KOPT-K1 (cell line): ENCODE measurements around the gene VSTM2B.
"Not testable (repeated sequence)": the region's sequence is repeated elsewhere in the genome, so short reads cannot be mapped to it uniquely, and the experiment has no call there.

ENCODE experiments used
- H3K27ac ChIP-seq: fragments of 200-600 bp; sonication (generic); 2 replicates; pipeline ENCODE4 v1.5.1; 2016; ENCODE audit warnings: antibody characterized with exemption, mild to moderate bottlenecking, low read depth, low read length; ENCODE audit not compliant: poor library complexity, severe bottlenecking
- H3K36me3 ChIP-seq: fragments of 200-600 bp; sonication (generic); 2 replicates; pipeline ENCODE4 v1.5.1; 2017; ENCODE audit warnings: antibody characterized with exemption, mild to moderate bottlenecking, low read length, moderate library complexity; ENCODE audit not compliant: insufficient read depth
- H3K9me3 ChIP-seq: fragments of 200-600 bp; sonication (generic); 2 replicates; pipeline ENCODE4 v1.5.1; 2017; ENCODE audit warnings: antibody characterized with exemption, low read length, mild to moderate bottlenecking; ENCODE audit not compliant: insufficient read depth, poor library complexity, severe bottlenecking

VSTM2B gene

GRCh38 chr19:29551774-29552173, 26.0 kb downstream of the VSTM2B start:
- Histone ChIP-seq H3K36me3 (no peaks in the 10 kb centered on the region), H3K9me3 (peaks cover 24% of the 10 kb centered on the region), H3K27ac (no peak overlapping the region)

- Histone ChIP-seq H3K27ac (no peak overlapping the region), H3K9me3 (peaks cover 24% of the 10 kb centered on the region)
Measured at GRCh38 chr19:29552454-29553280, 26.9 kb downstream of the VSTM2B start.

GRCh38 chr19:29554149-29554548, 28.4 kb downstream of the VSTM2B start:
- Histone ChIP-seq H3K9me3 (peaks cover 28% of the 10 kb centered on the region), H3K27ac (no peak overlapping the region), H3K36me3 (no peaks in the 10 kb centered on the region)

More at GRCh38 chr19:29552454-29553280, 26.9 kb downstream of the VSTM2B start:
- no peaks in the 10 kb centered on the region for H3K36me3 ChIP-seq

GRCh38 chr19:29559110-29559509, 33.3 kb downstream of the VSTM2B start:
- not testable (repeated sequence) for H3K27ac ChIP-seq, H3K36me3 ChIP-seq
- H3K9me3 ChIP-seq, result peaks cover 24% of the 10 kb centered on the region

- peaks cover 20% of the 10 kb centered on the region for H3K9me3 ChIP-seq
- no peak overlapping the region for H3K27ac ChIP-seq
- no peaks in the 10 kb centered on the region for H3K36me3 ChIP-seq
Measured at GRCh38 chr19:29559743-29560142, 33.9 kb downstream of the VSTM2B start.

GRCh38 chr19:29560313-29561075, 34.7 kb downstream of the VSTM2B start:
- H3K9me3 ChIP-seq, result peaks cover 14% of the 10 kb centered on the region

GRCh38 chr19:29561601-29562000, 35.8 kb downstream of the VSTM2B start:
- Histone ChIP-seq H3K9me3 (peaks cover 14% of the 10 kb centered on the region), H3K27ac (no peak overlapping the region), H3K36me3 (no peaks in the 10 kb centered on the region)

More at GRCh38 chr19:29560313-29561075, 34.7 kb downstream of the VSTM2B start:
- no peak overlapping the region for H3K27ac ChIP-seq
- H3K36me3 ChIP-seq, result no peaks in the 10 kb centered on the region

- Histone ChIP-seq H3K36me3 (no peaks in the 10 kb centered on the region), H3K9me3 (peaks cover 14% of the 10 kb centered on the region), H3K27ac (no peak overlapping the region)
Measured at GRCh38 chr19:29562299-29563297, 36.8 kb downstream of the VSTM2B start.

GRCh38 chr19:29563486-29564101, 37.8 kb downstream of the VSTM2B start:
- H3K27ac ChIP-seq, result no peak overlapping the region
- no peaks in the 10 kb centered on the region for H3K36me3 ChIP-seq
- peaks cover 11% of the 10 kb centered on the region for H3K9me3 ChIP-seq

- Histone ChIP-seq H3K36me3 (no peaks in the 10 kb centered on the region), H3K9me3 (peaks cover 10% of the 10 kb centered on the region), H3K27ac (no peak overlapping the region)
Measured at GRCh38 chr19:29564574-29565005, 38.8 kb downstream of the VSTM2B start.

- Histone ChIP-seq H3K9me3 (peaks cover 4% of the 10 kb centered on the region), H3K27ac (no peak overlapping the region), H3K36me3 (no peaks in the 10 kb centered on the region)
Measured at GRCh38 chr19:29565171-29565570, 39.4 kb downstream of the VSTM2B start.

- H3K9me3 ChIP-seq, result no peaks in the 10 kb centered on the region
- H3K27ac ChIP-seq, result no peak overlapping the region
- H3K36me3 ChIP-seq, result no peaks in the 10 kb centered on the region
Measured at GRCh38 chr19:29566496-29567054, 40.8 kb downstream of the VSTM2B start.

GRCh38 chr19:29567366-29567915, 41.6 kb downstream of the VSTM2B start:
- H3K27ac ChIP-seq, result no peak overlapping the region
- no peaks in the 10 kb centered on the region for H3K9me3 ChIP-seq
- H3K36me3 ChIP-seq, result no peaks in the 10 kb centered on the region
